ENCODE results near the gene KCNG1. TPM values are rescaled to one million over a fixed set of nuclear protein-coding genes. Genes with fewer than 3 reads are reported as not detected.
A peak's percentile ranks its signal among the peaks of the same experiment; 100 is the strongest.

KCNG1 gene
- total RNA-seq, 1 donor from 2014 or later: 6.3 TPM

DNA sequence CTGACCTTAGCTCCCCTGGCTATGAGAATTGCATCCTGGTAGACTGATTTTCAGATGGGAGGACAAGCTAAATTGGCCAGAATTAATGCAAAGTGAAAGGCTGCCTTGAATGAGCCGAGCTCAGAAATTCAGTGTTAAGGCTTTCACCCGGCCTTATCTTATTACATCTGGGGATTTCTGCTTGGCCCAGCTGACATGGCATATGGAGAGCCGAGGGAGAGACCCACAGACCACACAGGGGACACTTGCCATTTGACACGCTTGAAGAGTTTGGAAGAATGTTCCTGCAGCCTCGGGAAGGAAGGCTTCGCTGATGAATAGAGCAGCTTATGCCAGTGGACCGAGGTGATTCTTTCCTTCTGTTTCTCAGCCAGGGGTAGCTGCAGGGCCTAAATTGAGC, 55.3 kb downstream of the KCNG1 start:
- no peak overlapping the region for H3K27ac Mint-ChIP-seq (ENCODE audit: unreplicated experiment)
- TF ChIP-seq, protein P1, sequence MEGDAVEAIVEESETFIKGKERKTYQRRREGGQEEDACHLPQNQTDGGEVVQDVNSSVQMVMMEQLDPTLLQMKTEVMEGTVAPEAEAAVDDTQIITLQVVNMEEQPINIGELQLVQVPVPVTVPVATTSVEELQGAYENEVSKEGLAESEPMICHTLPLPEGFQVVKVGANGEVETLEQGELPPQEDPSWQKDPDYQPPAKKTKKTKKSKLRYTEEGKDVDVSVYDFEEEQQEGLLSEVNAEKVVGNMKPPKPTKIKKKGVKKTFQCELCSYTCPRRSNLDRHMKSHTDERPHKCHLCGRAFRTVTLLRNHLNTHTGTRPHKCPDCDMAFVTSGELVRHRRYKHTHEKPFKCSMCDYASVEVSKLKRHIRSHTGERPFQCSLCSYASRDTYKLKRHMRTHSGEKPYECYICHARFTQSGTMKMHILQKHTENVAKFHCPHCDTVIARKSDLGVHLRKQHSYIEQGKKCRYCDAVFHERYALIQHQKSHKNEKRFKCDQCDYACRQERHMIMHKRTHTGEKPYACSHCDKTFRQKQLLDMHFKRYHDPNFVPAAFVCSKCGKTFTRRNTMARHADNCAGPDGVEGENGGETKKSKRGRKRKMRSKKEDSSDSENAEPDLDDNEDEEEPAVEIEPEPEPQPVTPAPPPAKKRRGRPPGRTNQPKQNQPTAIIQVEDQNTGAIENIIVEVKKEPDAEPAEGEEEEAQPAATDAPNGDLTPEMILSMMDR (IDR thresholded peaks at IDR 0.05): no peak

DNA sequence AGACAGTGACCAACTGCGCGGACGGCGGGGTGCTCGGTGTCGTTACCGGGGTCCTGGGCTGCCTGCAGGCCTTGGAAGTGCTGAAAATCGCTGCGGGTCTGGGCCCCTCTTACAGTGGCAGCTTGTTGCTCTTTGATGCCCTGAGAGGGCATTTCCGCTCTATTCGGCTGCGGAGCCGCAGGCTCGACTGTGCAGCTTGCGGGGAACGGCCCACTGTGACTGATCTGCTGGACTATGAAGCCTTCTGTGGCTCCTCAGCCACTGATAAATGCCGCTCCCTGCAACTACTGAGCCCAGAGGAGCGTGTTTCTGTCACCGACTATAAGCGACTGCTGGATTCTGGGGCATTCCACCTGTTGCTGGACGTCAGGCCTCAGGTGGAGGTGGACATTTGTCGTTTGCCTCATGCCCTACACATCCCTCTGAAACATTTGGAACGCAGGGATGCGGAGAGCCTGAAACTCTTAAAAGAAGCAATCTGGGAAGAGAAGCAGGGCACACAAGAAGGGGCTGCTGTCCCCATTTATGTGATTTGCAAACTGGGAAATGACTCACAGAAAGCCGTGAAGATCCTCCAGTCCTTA, 63.3 kb downstream of the KCNG1 start:
- TF ChIP-seq, protein P1 (IDR thresholded peaks at IDR 0.05): no peak

More for the DNA sequence above, 55.3 kb downstream of the KCNG1 start:
- peak; percentile 62 for DNase-seq (ENCODE audit: extremely low spot score, unreplicated experiment)
- Mint-ChIP-seq H3K9me3 (ENCODE audit: unreplicated experiment) (no peaks in the 10 kb centered on the region), H3K4me3 (ENCODE audit: unreplicated experiment) (no peak overlapping the region), H3K36me3 (ENCODE audit: unreplicated experiment) (no peaks in the 10 kb centered on the region), H3K4me1 (ENCODE audit: unreplicated experiment) (no peaks in the 10 kb centered on the region), H3K27me3 (ENCODE audit: unreplicated experiment) (peaks cover 21% of the 10 kb centered on the region)

DNA sequence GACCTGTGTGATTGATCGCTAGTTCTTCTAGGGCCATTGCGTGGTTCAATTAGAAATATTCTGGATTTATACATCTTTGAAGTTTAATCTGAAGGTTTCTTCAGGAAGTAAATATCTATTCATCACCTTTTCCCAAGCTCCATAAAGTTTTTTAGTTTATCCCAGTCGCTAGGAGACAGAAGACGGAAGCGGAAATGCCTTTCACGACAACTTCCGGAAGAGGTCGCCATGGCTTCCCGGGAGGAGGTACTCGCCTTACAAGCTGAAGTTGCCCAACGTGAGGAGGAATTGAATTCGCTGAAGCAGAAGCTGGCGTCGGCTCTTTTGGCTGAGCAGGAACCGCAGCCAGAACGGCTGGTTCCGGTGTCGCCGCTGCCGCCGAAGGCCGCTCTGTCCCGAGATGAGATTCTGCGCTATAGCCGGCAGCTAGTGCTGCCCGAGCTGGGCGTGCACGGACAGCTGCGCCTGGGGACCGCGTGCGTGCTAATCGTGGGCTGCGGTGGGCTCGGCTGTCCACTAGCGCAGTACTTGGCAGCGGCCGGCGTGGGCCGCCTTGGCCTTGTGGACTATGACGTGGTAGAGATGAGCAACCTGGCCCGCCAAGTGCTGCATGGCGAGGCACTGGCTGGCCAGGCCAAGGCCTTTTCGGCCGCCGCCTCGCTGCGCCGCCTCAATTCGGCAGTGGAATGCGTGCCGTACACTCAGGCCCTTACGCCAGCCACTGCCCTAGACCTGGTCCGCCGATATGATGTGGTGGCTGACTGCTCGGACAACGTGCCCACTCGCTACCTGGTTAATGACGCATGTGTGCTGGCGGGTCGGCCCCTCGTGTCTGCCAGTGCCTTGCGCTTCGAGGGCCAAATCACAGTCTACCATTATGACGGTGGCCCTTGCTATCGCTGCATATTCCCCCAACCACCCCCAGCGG, 64.0 kb downstream of the KCNG1 start, which contains the start of gene MOCS3:
TSS of gene MOCS3 (plus strand) at position 204 of the 928 bp plus-strand sequence. CDS start at position 229, 25 bp downstream.
- Mint-ChIP-seq H3K4me1 (ENCODE audit: unreplicated experiment) (peaks cover 45% of the 10 kb centered on the region), H3K9me3 (ENCODE audit: unreplicated experiment) (peaks cover 5% of the 10 kb centered on the region), H3K27ac (ENCODE audit: unreplicated experiment) (peak within 1 kb of the TSS; percentile 100), H3K36me3 (ENCODE audit: unreplicated experiment) (peaks cover 23% of the 10 kb centered on the region), H3K4me3 (ENCODE audit: unreplicated experiment) (peak within 1 kb of the TSS; percentile 91), H3K27me3 (ENCODE audit: unreplicated experiment) (no peaks in the 10 kb centered on the region)
- peak; percentile 90 for DNase-seq (ENCODE audit: extremely low spot score, unreplicated experiment)
- TF ChIP-seq, protein P1 (IDR thresholded peaks at IDR 0.05): no peak

More for the DNA sequence above, 63.3 kb downstream of the KCNG1 start:
- H3K4me1 Mint-ChIP-seq (ENCODE audit: unreplicated experiment): peaks cover 45% of the 10 kb centered on the region
- peak overlapping the region; percentile 91 for H3K4me3 Mint-ChIP-seq (ENCODE audit: unreplicated experiment)
- H3K9me3 Mint-ChIP-seq (ENCODE audit: unreplicated experiment): peaks cover 5% of the 10 kb centered on the region
- peaks cover 17% of the 10 kb centered on the region for H3K36me3 Mint-ChIP-seq (ENCODE audit: unreplicated experiment)
- peak overlapping the region; percentile 100 for H3K27ac Mint-ChIP-seq (ENCODE audit: unreplicated experiment)
- no peaks in the 10 kb centered on the region for H3K27me3 Mint-ChIP-seq (ENCODE audit: unreplicated experiment)
- DNase-seq (ENCODE audit: extremely low spot score, unreplicated experiment): no peak

DNA sequence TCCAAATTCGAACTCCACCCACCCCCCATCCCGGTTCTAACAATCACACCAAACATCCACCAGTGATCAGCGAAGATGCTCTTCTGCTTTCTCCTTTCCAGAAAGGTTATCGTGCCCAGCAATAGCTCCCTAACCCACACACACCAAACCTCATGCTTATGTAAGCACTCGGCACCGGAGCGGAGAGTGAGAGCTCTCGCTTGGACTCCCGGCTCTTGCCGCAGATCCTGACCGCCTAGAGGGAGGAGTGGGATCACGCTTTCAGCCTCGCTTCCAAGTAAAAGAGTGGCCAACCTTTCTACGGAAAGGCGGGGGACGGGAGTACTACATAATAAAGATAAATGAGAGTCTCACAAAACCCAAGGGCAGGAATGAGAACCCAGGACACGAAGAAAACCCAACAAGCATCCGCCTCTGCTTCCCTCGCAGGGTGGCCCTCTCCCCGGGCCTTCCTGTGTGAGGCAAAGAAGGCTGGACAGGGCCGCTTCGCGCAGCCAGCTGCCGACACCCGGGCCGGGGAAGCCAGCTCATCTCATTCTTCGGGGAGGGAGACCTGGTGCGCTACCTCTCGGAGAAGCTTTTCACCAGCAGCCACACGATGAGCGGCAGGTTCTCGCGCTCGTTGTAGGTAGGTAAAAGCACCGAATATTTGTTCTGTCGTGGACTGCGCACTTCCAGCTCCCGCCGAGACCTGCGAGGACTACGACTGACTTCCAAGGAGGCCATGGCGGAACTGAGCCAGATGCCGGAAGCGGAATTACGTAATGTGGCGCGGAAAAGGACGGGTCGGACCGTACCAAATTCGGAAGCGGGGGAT, 64.9 kb downstream of the KCNG1 start, which contains the start of gene DPM1:
TSS of gene DPM1 (minus strand) at position 735 of the 817 bp plus-strand sequence. CDS start at position 726, 9 bp downstream.
- Mint-ChIP-seq H3K36me3 (ENCODE audit: unreplicated experiment) (peaks cover 31% of the 10 kb centered on the region), H3K27me3 (ENCODE audit: unreplicated experiment) (no peaks in the 10 kb centered on the region), H3K4me3 (ENCODE audit: unreplicated experiment) (peak within 1 kb of the TSS; percentile 91), H3K9me3 (ENCODE audit: unreplicated experiment) (peaks cover 5% of the 10 kb centered on the region), H3K27ac (ENCODE audit: unreplicated experiment) (peak within 1 kb of the TSS; percentile 100), H3K4me1 (ENCODE audit: unreplicated experiment) (peaks cover 45% of the 10 kb centered on the region)
- TF ChIP-seq, protein P1 (IDR thresholded peaks at IDR 0.05): no peak
- peak; percentile 91 for DNase-seq (ENCODE audit: extremely low spot score, unreplicated experiment)
